Transverse colon (tissue), 4 donors: Measurements from ENCODE around the gene CCDC142. TPM values are rescaled to one million over a fixed set of nuclear protein-coding genes. Genes with fewer than 3 reads are reported as not detected.
"Not testable (repeated sequence)": the region's sequence is repeated elsewhere in the genome, so short reads cannot be mapped to it uniquely, and the experiment has no call there.

Source experiments
- DNase-seq: peaks from one replicate; pipeline ENCODE4 v3.0.0-alpha.2; 2019
- H3K27ac ChIP-seq, 4 donors: fragments of 200-600 bp; sonication (generic); 2 replicates each; pipeline ENCODE4 v1.5.1; 2016 to 2018; ENCODE audit warnings: inconsistent platforms in 4 of 4
- H3K27me3 ChIP-seq: fragments of 200-600 bp; sonication (generic); 2 replicates; pipeline ENCODE4 v1.5.1; 2017; ENCODE audit warnings: inconsistent platforms
- H3K36me3 ChIP-seq, 4 donors: fragments of 200-600 bp; sonication (generic); 2 replicates each; pipeline ENCODE4 v1.5.1; 2017 to 2019; ENCODE audit warnings: inconsistent platforms in 4 of 4
- H3K4me1 ChIP-seq, 4 donors: fragments of 200-600 bp; sonication (generic); 2 replicates each; pipeline ENCODE4 v1.5.1; 2017 to 2020; ENCODE audit warnings: inconsistent platforms in 4 of 4
- H3K4me3 ChIP-seq, 4 donors: fragments of 200-600 bp; sonication (generic); 1 replicate in 1 of 4; 2 replicates in 3 of 4; pipeline versions ENCODE4 v1.5.1 to v1.6.1; 2017 to 2019; ENCODE audit warnings: inconsistent platforms in 4 of 4
- H3K9me3 ChIP-seq, 2 donors: fragments of 200-600 bp; sonication (generic); 2 replicates each; pipeline ENCODE4 v1.5.1; 2017 to 2019; ENCODE audit warnings: inconsistent platforms in 2 of 2
- EP300 ChIP-seq: sonication (generic); formaldehyde crosslinking; IDR thresholded peaks from one replicate; pipeline ENCODE4 v1.6.1; 2017; ENCODE audit warnings: antibody characterized with exemption, low read depth
- POLR2A ChIP-seq: fragments of 450-650 bp; IDR thresholded peaks from one replicate; pipeline ENCODE4 v1.6.1; 2016; ENCODE audit warnings: antibody characterized with exemption, mild to moderate bottlenecking, moderate library complexity
- POLR2AphosphoS5 ChIP-seq, 3 donors: sonication (generic); formaldehyde crosslinking; IDR thresholded peaks; one replicate each; pipeline ENCODE4 v1.6.1; 2016; ENCODE audit warnings: antibody characterized with exemption in 3 of 3
- WGBS, 2 donors: methylation state at CpG; one replicate each; pipeline ENCODE4 v1.1.5; 2018; ENCODE audit warnings: low coverage in 1 of 2; 5-methylcytosine and 5-hydroxymethylcytosine counted together
- in situ Hi-C, 4 donors: fragments of 200-750 bp; cut with MboI; loops; one replicate each; pipeline versions ENCODE4 v1.15.0 to v1.15.1; 2017; ENCODE audit warnings: low sequenced_read_pairs in 3 of 4, low pct_ligation_motif_present in 1 of 4, low pct_unique_long_range_greater_than_20kb in 1 of 4
- intact Hi-C: fragments of 100-400 bp; cut with DNase I; formaldehyde crosslinking; loops from one replicate; pipeline ENCODE4 v1.15.1; 2023; ENCODE audit warnings: low total_unique reads
- total RNA-seq, 4 donors: library from RNA; depleted of rRNA; stranded (reverse); fragments of >200 nt; gene quantifications; one replicate each; pipeline ENCODE4 v1.1.0, GENCODE V29; 2016
- TF ChIP-seq, protein P1 (sequence below), 5 experiments: fragments of 200-600 bp in 3 of 5; fragments of 450-650 bp in 2 of 5; sonication (generic) in 3 of 5; IDR thresholded peaks; 1 replicate in 2 of 5; 2 replicates in 3 of 5; pipeline ENCODE4 v1.5.1; 2016 to 2017; ENCODE audit warnings: antibody characterized with exemption in 5 of 5, inconsistent platforms in 3 of 5, mild to moderate bottlenecking in 2 of 5, moderate library complexity in 1 of 5

The CCDC142 gene
- total RNA-seq, 4 donors from 2014 or later, result 49.7 to 93.1 (median 71.6) TPM

DNA sequence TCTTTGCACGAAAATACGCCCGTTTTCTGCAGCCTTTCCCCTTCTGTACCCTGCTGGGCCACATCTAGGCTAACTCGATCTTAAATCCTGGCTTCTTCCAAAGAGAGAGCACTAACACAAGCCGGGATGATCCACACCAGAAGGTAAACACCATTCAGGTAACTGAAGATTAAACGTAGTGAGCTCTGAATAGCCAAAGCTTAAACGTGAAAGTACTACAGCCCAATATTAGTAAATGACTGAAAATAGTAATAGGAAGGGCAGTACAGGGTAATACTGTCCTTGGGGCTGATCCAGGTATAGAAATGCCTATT, 9.9 kb downstream of the CCDC142 start:
- Histone ChIP-seq H3K27me3 (no peaks in the 10 kb centered on the region), H3K4me3 (peak overlapping the region; percentile 39 to 87 (median 60)), H3K27ac (peak overlapping the region; percentile 89 to 99 (median 91)), H3K4me1 (peaks cover 12 to 23% (median 15%) of the 10 kb centered on the region in 4 donors), H3K9me3 (no peaks in the 10 kb centered on the region), H3K36me3 (peaks cover 0 to 11% (median 0%) of the 10 kb centered on the region in 4 donors)
- WGBS, 2 donors, result 5 to 6% methylated on average over 4 to 7 of the region's 7 CpGs
- intact Hi-C loops (loop anchor here (1.0 kb wide), 1 partner anchor 16 kb away; no protein-coding TSS in a partner anchor), in situ Hi-C loops (no loop called here)
- no peak for DNase-seq
- no peak for TF ChIP-seq POLR2A
- TF ChIP-seq POLR2AphosphoS5 (IDR thresholded peaks at IDR 0.05), result no peak
- no peak for TF ChIP-seq EP300
- TF ChIP-seq, protein P1, sequence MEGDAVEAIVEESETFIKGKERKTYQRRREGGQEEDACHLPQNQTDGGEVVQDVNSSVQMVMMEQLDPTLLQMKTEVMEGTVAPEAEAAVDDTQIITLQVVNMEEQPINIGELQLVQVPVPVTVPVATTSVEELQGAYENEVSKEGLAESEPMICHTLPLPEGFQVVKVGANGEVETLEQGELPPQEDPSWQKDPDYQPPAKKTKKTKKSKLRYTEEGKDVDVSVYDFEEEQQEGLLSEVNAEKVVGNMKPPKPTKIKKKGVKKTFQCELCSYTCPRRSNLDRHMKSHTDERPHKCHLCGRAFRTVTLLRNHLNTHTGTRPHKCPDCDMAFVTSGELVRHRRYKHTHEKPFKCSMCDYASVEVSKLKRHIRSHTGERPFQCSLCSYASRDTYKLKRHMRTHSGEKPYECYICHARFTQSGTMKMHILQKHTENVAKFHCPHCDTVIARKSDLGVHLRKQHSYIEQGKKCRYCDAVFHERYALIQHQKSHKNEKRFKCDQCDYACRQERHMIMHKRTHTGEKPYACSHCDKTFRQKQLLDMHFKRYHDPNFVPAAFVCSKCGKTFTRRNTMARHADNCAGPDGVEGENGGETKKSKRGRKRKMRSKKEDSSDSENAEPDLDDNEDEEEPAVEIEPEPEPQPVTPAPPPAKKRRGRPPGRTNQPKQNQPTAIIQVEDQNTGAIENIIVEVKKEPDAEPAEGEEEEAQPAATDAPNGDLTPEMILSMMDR (IDR thresholded peaks at IDR 0.05), result no peak

DNA sequence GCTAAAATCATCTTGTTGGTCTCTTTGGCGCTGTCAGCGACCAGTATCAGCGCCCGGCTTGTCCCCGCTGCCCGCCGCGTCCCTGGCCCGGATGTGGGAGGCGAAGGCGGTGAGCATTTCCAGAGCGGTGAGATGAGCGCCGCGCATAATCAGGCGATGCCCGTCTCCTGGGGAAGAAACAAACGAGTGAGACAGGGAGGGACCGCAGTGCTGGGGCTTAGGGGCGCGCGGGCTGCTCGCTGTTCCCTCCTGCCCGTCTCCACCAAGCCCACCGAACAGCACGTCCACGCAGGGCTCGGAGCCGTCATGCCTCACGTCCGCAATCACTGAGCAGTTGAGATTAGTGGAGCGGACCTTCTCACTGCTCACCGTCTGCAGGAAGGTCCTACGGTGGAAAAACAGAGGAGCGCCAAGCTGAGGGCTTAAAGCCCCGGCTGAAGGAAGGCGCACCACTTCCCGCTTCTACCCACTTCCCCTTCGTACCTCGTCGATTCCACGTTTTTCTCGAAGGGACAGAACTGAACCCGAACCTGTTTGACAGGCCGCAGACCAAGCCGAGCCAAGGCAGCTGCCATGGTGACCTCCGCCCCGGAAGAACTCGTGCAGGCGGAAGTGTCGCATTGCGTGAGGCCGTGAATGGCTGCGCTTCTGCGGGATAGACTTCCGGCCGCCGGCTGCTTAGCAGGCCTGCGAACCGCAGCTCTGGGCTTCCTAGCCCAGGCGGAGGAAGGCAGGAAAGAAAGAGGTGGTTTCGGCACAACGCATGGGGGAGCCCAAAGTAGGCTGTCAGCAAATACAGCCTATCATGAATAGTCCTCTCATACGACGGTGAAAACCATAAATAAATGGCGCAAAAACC, 10.5 kb downstream of the CCDC142 start, which contains the start of gene MRPL53:
Gene MRPL53 (minus strand): TSS at position 595 of the 859 bp plus-strand sequence. CDS start 20 bp downstream, at position 575.
- H3K9me3 ChIP-seq, result no peaks in the 10 kb centered on the region
- WGBS, 2 donors, result 0% methylated on average over 66 of the region's 66 CpGs; no CpG with 5 or more reads in 1 of the 2 donors
- in situ Hi-C loops (no loop called here), intact Hi-C loops (no loop called here)
- peak within 1 kb of the TSS; percentile 39 to 87 (median 60) for H3K4me3 ChIP-seq
- peaks cover 0 to 11% (median 0%) of the 10 kb centered on the region in 4 donors for H3K36me3 ChIP-seq
- H3K27ac ChIP-seq, result peak within 1 kb of the TSS; percentile 89 to 99 (median 91)
- TF ChIP-seq EP300, result no peak
- TF ChIP-seq POLR2A, result peak; percentile 91
- TF ChIP-seq, protein P1 (IDR thresholded peaks at IDR 0.05), result peak in 1 of 5 experiments; percentile 20
- peak; percentile 70 to 99 (median 97) for TF ChIP-seq POLR2AphosphoS5 (IDR thresholded peaks at IDR 0.05)
- peaks cover 12 to 23% (median 15%) of the 10 kb centered on the region in 4 donors for H3K4me1 ChIP-seq
- no peaks in the 10 kb centered on the region for H3K27me3 ChIP-seq
- peak; percentile 95 for DNase-seq

DNA sequence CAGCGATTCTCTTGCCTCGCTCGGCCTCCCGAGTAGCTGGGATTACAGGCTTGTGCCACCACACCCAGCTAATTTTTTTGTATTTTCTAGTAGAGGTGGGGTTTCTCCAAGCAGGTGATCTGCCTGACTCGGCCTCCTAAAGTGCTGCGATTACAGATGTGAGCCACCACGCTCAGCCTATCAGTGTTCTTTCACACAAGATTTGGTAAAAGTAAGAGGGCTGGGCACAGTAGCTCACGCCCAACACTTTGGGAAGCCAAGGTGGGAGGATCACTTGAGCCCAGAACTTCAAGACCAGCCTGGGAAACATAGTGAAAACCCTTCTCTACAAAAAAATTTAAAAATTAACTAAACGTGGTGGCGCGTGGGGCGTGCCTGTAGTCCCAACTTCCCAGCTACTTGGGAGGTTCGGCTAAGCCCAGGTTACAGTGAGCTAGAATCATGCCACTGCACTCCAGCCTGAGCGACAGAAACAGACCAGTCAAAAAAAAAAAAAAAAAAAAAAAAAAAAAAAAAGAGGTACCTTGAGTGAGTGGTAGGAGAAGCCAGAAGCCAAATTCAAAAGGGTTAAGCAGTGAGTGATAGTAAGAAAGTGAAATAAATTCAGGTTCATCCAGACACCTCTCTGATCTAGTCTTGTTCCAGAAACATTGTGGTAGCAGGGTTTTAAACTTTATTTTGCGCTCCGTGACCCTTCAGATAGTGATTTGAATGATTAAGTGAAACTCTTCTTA, 11.3 kb downstream of the CCDC142 start:
- TF ChIP-seq POLR2AphosphoS5 (IDR thresholded peaks at IDR 0.05), result no peak
- no peak for TF ChIP-seq POLR2A
- TF ChIP-seq EP300, result no peak
- TF ChIP-seq, protein P1 (IDR thresholded peaks at IDR 0.05), result no peak
- Histone ChIP-seq H3K9me3 (no peaks in the 10 kb centered on the region), H3K36me3 (peaks cover 0 to 11% (median 0%) of the 10 kb centered on the region in 4 donors), H3K4me3 (peak overlapping the region; percentile 39 to 87 (median 60)), H3K27me3 (no peaks in the 10 kb centered on the region), H3K27ac (peak overlapping the region; percentile 89 to 99 (median 91)), H3K4me1 (peaks cover 12 to 23% (median 15%) of the 10 kb centered on the region in 4 donors)
- intact Hi-C loops, result no loop called here
- DNase-seq, result no peak
- WGBS, 2 donors, result 34 to 39% methylated on average over 12 to 16 of the region's 16 CpGs
- in situ Hi-C loops, result no loop called here

DNA sequence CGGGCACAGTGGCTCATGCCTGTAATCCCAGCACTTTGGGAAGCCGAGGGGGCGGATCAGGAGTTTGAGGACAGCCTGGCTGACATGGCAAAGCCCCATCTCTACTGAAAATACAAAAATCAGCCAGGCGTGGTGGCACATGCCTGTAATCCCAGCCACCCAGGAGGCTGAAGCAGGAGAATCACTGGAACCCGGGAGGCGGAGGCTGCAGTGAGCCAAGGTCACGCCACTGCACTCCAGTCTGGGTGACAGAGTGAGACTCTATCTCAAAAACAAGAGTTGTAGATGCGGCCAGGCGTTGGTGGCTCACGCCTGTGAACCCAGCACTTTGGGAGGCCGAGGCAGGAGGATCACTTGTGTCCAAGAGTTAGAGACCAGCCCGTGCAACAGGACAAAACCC, 12.1 kb downstream of the CCDC142 start:
- H3K9me3 ChIP-seq, H3K4me3 ChIP-seq, H3K27ac ChIP-seq, H3K27me3 ChIP-seq, DNase-seq, in situ Hi-C loops, intact Hi-C loops: not testable (repeated sequence)
- 86 to 91% methylated on average over 4 to 12 of the region's 12 CpGs for WGBS, 2 donors
- H3K36me3 ChIP-seq, result peaks cover 0 to 11% (median 0%) of the 10 kb centered on the region in 4 donors
- peaks cover 13 to 29% (median 19%) of the 10 kb centered on the region in 4 donors for H3K4me1 ChIP-seq
